Activated gamma-delta T cell (primary cell): ENCODE results near the gene PTPRC.

Experiments
- DNase-seq: peaks from one replicate; lab custom pipeline; 2025; lab: John Stamatoyannopoulos, UW

PTPRC gene

DNA sequence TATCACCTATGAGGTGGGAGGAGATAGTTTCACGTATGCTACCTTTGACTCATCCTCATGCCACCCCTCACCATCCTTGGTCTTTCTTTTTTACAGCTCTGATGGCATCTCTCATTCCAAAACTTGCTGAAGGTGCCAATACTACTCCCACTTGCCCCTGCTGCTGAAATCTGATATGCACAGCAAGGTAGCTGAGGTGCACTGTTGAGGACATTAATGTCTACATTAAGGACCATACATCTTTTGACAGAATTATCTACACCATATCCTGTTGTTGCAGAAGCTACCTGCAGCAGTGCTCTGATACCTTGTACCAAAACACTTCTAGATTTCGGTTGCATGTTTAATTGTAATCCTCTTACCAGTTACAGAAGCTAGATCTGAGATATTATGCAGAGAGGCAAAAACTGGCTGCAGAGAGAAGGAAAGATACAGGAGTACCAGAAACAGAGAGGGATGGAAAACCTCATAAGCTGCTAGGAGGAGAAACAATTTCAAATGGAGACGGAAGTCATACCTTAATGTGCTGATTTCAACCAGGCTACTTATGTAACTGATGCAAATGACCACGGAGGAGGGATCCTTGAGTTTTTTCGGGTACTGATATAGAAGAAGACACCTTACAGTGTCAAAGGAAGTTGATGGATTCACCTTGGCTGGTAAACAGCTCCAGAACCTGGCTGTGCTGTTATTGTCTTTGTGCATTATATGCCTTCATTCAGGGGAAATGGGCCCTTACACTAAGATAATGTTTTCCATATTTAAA, 19.3 kb upstream of the PTPRC start:
- no peak for DNase-seq

- DNase-seq: no peak
These were observed 18.6 kb upstream of the PTPRC start for GRCh38 chr1:198620218-198620617.

- DNase-seq: no peak
These were observed 17.7 kb upstream of the PTPRC start for GRCh38 chr1:198620951-198621824.

- DNase-seq: no peak
These were observed 16.8 kb upstream of the PTPRC start for GRCh38 chr1:198622001-198622400.

- DNase-seq: no peak
These were observed 14.8 kb upstream of the PTPRC start for GRCh38 chr1:198623752-198624647.

DNA sequence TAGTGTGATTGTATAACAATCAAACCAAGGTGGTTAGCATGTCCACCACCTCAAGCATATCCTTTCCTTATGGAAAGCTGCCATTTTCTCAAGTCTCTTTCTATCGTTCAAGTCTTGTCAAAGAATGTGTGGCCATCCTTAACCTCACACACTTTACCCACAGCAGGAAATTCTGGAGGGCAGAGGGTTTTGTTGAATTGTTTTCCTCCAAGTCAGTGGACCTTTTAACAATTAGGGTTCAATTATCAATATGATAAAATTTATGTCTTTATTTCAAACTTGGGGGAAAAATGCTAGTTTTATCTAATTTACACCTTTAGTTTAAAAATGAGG, 14.2 kb upstream of the PTPRC start:
- DNase-seq: no peak

DNA sequence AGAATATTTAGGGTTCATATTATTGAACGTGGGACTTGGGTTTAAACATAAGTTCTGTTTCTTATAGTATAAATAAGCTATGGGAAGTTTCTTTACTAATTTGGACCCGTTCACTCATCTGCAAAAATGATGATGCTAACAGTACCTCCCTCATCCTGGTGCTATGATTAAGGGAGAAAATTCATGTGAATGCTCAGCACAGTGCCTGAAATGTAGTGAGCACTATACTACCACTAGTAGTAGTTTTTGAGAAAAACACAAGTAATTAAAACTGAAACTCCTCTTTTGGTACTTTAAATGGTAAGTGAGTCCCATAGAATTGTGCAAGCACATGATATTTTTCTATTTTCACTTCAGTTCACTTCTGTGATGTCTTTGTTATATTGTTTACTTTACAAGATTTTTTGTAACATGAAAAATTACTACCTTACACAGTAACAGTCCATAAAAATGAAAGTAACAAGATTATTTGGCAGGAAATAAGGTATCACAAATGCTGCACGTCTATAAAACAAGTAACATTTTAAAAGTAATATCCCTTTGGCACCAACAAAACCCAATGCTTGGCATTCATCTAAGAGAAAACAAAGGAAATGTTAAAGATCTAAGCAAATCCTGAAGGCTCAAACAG, 11.3 kb upstream of the PTPRC start:
- no peak for DNase-seq

GRCh38 chr1:198628067-198628455, 10.8 kb upstream of the PTPRC start:
- DNase-seq: no peak

DNA sequence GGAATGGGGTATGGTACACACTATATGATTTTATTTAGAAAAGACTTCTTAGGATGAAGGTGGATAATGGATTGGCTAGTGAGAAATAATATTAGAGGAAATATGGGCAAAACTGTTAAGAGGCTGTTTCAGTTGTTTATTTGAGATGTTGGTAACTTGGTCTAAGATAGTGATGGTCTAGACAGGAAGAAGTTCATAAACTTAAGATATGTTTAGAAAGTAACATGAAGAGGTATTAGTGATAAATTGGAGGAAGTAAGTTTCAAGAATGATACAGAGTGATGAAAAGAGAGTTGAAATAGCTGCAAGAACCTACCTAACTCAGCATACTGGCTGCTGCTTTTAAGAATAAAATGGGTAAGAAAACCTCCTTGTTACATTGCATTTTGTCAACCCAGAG, 9.2 kb upstream of the PTPRC start:
- DNase-seq: no peak

- no peak for DNase-seq
These were observed 8.0 kb upstream of the PTPRC start for GRCh38 chr1:198630863-198631262.

GRCh38 chr1:198631292-198631691, 7.5 kb upstream of the PTPRC start:
- no peak for DNase-seq

GRCh38 chr1:198632007-198632406, 6.8 kb upstream of the PTPRC start:
- no peak for DNase-seq

- DNase-seq: no peak
These were observed 5.1 kb upstream of the PTPRC start for GRCh38 chr1:198633675-198634121.

GRCh38 chr1:198635964-198636363, 2.9 kb upstream of the PTPRC start:
- DNase-seq: no peak

GRCh38 chr1:198636391-198636790, 2.4 kb upstream of the PTPRC start:
- DNase-seq: no peak

DNA sequence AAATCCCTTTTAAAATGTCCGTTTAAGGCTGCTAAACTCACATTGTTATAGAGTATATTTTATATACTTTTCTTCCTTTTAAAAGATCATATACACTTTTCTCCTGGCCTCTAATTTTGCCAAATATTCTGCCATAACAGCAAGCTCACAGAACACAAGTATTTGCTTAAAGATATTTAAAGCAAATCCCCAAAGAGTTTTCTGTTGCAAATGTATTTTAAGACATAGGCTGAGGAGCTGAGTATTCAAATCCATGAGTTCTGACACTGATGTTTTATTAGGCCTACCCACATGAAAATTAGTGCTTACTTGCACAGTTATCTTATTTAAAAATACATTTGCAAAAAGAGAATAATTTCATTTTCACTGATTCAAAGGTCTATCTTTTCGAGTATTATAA, 1.7 kb upstream of the PTPRC start:
- DNase-seq: no peak

DNA sequence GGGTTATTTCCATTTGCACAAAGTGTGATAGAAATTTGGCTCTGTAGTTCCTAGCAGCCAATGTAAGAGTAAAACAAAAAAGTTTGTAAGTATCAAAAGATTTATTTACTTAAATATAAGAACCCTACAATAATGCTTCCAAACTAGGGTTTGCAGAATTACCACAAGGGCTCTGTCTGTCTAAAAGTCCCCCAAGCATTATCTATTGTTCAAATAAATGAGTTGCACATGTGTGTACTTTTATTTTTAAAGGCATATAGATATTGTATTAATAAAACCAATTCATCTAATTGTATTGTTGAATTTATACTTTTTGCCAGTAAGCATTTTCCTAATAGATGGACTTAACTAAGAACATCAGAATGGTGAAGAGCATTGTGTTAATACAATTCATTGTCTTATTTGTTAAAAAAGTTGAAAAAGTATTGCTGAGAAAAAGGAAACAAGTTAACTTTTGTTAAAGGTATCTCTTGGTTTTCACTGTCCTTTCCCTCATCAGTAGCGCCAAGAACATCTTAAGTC, 863 bp upstream of the PTPRC start:
- no peak for DNase-seq

DNA sequence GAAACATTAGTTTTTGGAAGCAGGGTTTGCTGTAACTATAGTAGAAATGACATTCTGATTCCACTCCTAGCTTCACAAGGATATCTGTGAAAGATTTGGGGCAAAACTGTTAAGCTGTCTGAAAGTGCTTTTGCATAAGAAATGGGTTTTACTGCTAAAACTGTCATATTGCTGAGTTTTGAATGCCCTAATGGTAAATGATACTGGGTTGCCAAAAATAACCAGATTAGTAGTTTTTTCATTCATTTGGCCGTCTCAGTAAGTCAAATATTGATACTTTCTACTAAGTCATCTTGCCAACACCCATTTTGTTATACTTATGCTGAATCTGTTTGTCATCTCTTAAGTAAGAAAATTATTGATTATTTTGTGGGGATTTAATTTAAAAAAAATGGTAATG, 399 bp upstream of the PTPRC start:
- no peak for DNase-seq

DNA sequence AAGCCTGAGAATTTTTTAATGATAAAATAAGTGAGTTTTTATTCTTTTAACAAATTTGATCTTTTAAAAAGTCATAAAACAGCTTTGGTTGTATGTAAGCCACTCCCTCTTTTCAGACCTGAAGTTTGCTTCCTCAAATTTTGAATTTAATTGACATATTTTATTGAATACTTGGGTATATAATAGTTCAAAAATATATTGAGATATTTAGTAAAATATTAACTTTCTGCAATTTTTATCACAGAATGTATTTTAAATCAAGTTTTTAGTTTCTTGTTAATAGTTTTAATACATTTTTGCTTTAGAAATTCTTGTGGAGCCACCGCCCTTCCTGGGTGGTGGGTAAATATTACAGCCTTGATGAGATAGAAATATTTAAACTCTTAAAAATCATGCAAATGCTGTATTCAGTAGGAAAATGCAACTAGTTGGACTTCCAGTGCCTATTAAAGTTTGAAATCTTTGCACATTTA, 867 bp downstream of the PTPRC start:
- DNase-seq: no peak

- DNase-seq: no peak
These were observed 1.3 kb downstream of the PTPRC start for GRCh38 chr1:198640174-198640573.

GRCh38 chr1:198641501-198641900, 2.7 kb downstream of the PTPRC start:
- no peak for DNase-seq
